Skeletal muscle satellite cell (primary cell): Measurements from ENCODE around the gene COL9A1.

Experiments
- H3K27me3 ChIP-seq: 2 replicates; pipeline ENCODE4 v1.7.0; 2013; ENCODE audit warnings: low read length; ENCODE audit not compliant: control insufficient read depth, insufficient read depth
- H3K36me3 ChIP-seq: 2 replicates; pipeline ENCODE4 v1.7.0; 2013; ENCODE audit warnings: mild to moderate bottlenecking, control low read depth, low read length; ENCODE audit not compliant: insufficient read depth
- H3K4me1 ChIP-seq: 2 replicates; pipeline ENCODE4 v1.7.0; 2013; ENCODE audit warnings: low read length; ENCODE audit not compliant: control insufficient read depth, insufficient read depth
- H3K4me2 ChIP-seq: 2 replicates; pipeline ENCODE4 v1.7.0; 2013; ENCODE audit warnings: mild to moderate bottlenecking, low read length
- H3K4me3 ChIP-seq: 2 replicates; pipeline ENCODE4 v1.7.0; 2013; ENCODE audit warnings: low read length
- H3K9ac ChIP-seq: 2 replicates; pipeline ENCODE4 v1.7.0; 2013; ENCODE audit warnings: mild to moderate bottlenecking, low read depth, low read length, moderate library complexity
- H3K9me3 ChIP-seq: replicated peaks from 2 replicates; pipeline ENCODE4 v1.7.0; 2013; ENCODE audit warnings: mild to moderate bottlenecking, control low read depth, low read length

Gene COL9A1

DNA sequence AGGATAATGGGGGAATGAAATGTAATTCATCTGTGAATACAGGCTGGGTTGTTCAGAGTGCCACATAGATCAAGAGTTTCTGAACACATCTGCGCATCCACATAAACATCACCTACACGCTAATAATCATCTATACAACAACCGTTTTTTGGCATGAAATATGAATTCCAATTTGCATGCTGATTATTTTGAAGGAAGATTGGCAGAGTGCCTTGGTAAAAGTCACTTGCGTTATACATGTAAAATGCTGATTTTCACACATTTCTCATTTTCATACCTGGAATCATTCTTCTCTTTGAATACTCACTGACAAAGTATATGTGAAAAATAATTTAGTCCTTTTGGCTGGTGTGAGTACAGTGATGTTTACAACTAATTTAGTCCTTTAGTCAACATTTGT is 17.7 kb downstream of the COL9A1 start:
- no peak overlapping the region for H3K9ac ChIP-seq
- no peaks in the 10 kb centered on the region for H3K36me3 ChIP-seq
- H3K4me2 ChIP-seq: no peak overlapping the region
- H3K4me3 ChIP-seq: no peak overlapping the region
- no peaks in the 10 kb centered on the region for H3K9me3 ChIP-seq
- H3K4me1 ChIP-seq: no peaks in the 10 kb centered on the region
- peaks cover 60% of the 10 kb centered on the region for H3K27me3 ChIP-seq

GRCh38 chr6:70282919-70283461 is 19.9 kb downstream of the COL9A1 start:
- H3K4me1 ChIP-seq: no peaks in the 10 kb centered on the region
- H3K4me3 ChIP-seq: no peak overlapping the region
- H3K36me3 ChIP-seq: no peaks in the 10 kb centered on the region
- peaks cover 57% of the 10 kb centered on the region for H3K27me3 ChIP-seq
- H3K4me2 ChIP-seq: no peak overlapping the region
- no peaks in the 10 kb centered on the region for H3K9me3 ChIP-seq
- H3K9ac ChIP-seq: no peak overlapping the region

GRCh38 chr6:70282312-70282918 is 20.5 kb downstream of the COL9A1 start:
- H3K27me3 ChIP-seq: peaks cover 54% of the 10 kb centered on the region
- no peak overlapping the region for H3K4me3 ChIP-seq

GRCh38 chr6:70281923-70282311 is 21.0 kb downstream of the COL9A1 start:
- Histone ChIP-seq H3K36me3 (no peaks in the 10 kb centered on the region), H3K4me3 (no peak overlapping the region), H3K27me3 (peaks cover 50% of the 10 kb centered on the region), H3K4me1 (no peaks in the 10 kb centered on the region), H3K9ac (no peak overlapping the region), H3K4me2 (no peak overlapping the region), H3K9me3 (no peaks in the 10 kb centered on the region)

More at GRCh38 chr6:70282312-70282918, 20.5 kb downstream of the COL9A1 start:
- no peak overlapping the region for H3K4me2 ChIP-seq
- no peaks in the 10 kb centered on the region for H3K9me3 ChIP-seq
- H3K9ac ChIP-seq: no peak overlapping the region
- H3K36me3 ChIP-seq: no peaks in the 10 kb centered on the region
- H3K4me1 ChIP-seq: no peaks in the 10 kb centered on the region

DNA sequence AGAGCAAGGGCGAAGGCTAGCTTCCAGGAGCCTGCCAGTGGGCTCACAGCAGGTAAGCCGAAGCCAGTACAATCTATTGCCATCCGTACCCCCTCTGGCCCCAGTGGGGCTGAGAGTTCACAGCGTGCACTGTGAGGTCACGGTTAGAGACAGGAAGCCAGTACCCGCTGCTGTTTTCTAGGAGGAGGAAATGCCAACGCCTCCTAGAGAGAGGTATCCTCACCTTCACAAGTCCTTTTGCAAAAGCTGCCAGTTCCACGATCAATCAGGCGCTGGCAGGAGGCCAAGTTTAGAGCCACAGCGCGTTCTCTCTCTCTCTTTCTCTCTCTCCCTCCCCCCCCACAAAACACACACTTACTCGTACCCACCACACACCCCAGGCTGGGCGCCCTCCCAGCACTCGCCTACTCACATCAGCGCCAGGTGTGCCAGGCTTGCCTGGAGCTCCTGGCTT is 22.5 kb downstream of the COL9A1 start:
- Histone ChIP-seq H3K27me3 (peaks cover 41% of the 10 kb centered on the region), H3K9ac (no peak overlapping the region), H3K4me3 (no peak overlapping the region), H3K36me3 (no peaks in the 10 kb centered on the region), H3K4me1 (no peaks in the 10 kb centered on the region), H3K9me3 (no peaks in the 10 kb centered on the region), H3K4me2 (no peak overlapping the region)

DNA sequence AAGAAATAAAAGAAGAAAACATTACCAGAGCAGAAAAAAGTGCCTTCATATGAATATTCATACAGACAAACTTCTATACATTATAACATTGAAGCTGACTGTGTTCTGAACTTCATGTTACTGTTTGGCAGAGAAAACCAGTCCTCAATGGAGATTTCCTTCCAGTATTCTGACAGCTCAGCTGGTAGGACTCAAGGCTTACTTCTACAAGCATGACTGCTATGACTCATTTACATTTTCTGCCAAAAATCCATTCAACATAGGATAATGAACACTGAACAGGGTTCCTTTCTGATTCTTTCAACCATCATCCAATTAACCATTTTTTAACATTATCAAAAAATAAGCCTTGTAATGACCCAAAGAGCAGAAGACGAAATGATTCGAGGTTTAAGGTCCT is 25.4 kb downstream of the COL9A1 start:
- Histone ChIP-seq H3K4me3 (no peak overlapping the region), H3K27me3 (peaks cover 20% of the 10 kb centered on the region), H3K4me1 (no peaks in the 10 kb centered on the region), H3K4me2 (no peak overlapping the region), H3K9me3 (no peaks in the 10 kb centered on the region), H3K9ac (no peak overlapping the region), H3K36me3 (no peaks in the 10 kb centered on the region)

GRCh38 chr6:70274338-70274737 is 28.5 kb downstream of the COL9A1 start:
- Histone ChIP-seq H3K4me1 (no peaks in the 10 kb centered on the region), H3K36me3 (no peaks in the 10 kb centered on the region), H3K4me2 (no peak overlapping the region), H3K9ac (no peak overlapping the region), H3K27me3 (peaks cover 5% of the 10 kb centered on the region), H3K9me3 (no peaks in the 10 kb centered on the region), H3K4me3 (no peak overlapping the region)

GRCh38 chr6:70272071-70272470 is 30.8 kb downstream of the COL9A1 start:
- H3K27me3 ChIP-seq: peaks cover 5% of the 10 kb centered on the region
- no peaks in the 10 kb centered on the region for H3K36me3 ChIP-seq
- no peak overlapping the region for H3K4me3 ChIP-seq
- H3K9ac ChIP-seq: no peak overlapping the region
- no peaks in the 10 kb centered on the region for H3K9me3 ChIP-seq
- no peak overlapping the region for H3K4me2 ChIP-seq
- H3K4me1 ChIP-seq: no peaks in the 10 kb centered on the region

GRCh38 chr6:70270287-70271005 is 32.4 kb downstream of the COL9A1 start:
- peaks cover 14% of the 10 kb centered on the region for H3K27me3 ChIP-seq
- no peaks in the 10 kb centered on the region for H3K9me3 ChIP-seq
- no peak overlapping the region for H3K4me2 ChIP-seq
- no peaks in the 10 kb centered on the region for H3K4me1 ChIP-seq
- H3K36me3 ChIP-seq: no peaks in the 10 kb centered on the region
- no peak overlapping the region for H3K4me3 ChIP-seq
- H3K9ac ChIP-seq: no peak overlapping the region

- H3K4me1 ChIP-seq: no peaks in the 10 kb centered on the region
- H3K36me3 ChIP-seq: no peaks in the 10 kb centered on the region
- H3K27me3 ChIP-seq: peaks cover 18% of the 10 kb centered on the region
- no peak overlapping the region for H3K4me3 ChIP-seq
- H3K9me3 ChIP-seq: no peaks in the 10 kb centered on the region
- no peak overlapping the region for H3K4me2 ChIP-seq
- no peak overlapping the region for H3K9ac ChIP-seq
These were observed 36.7 kb downstream of the COL9A1 start for GRCh38 chr6:70266142-70266541.

GRCh38 chr6:70264306-70264705 is 38.6 kb downstream of the COL9A1 start:
- Histone ChIP-seq H3K4me3 (no peak overlapping the region), H3K4me1 (no peaks in the 10 kb centered on the region), H3K27me3 (peaks cover 18% of the 10 kb centered on the region), H3K9ac (no peak overlapping the region), H3K9me3 (no peaks in the 10 kb centered on the region), H3K4me2 (no peak overlapping the region), H3K36me3 (no peaks in the 10 kb centered on the region)

DNA sequence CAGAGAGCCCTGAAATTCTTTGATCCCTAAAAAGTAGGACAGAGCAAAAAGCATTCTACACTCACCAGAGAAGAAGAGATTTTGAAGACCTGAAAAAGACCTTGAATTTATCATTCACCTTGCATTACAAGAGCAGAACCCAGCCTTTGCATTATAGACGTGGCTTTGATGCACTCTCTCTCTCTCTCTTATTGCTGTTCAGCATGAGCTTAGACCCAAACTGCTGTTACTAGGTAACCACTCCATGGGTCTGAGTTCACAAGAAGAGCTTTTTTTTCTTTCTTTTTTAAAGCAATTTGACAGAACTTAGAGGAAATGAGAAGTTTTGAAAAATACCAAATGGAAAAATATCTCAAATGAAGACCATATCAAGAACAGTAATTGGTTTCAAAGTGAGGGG is 44.4 kb downstream of the COL9A1 start:
- Histone ChIP-seq H3K36me3 (no peaks in the 10 kb centered on the region), H3K4me1 (no peaks in the 10 kb centered on the region), H3K9ac (no peak overlapping the region), H3K4me3 (no peak overlapping the region), H3K27me3 (peaks cover 6% of the 10 kb centered on the region), H3K9me3 (no peaks in the 10 kb centered on the region), H3K4me2 (no peak overlapping the region)
